WTC11 (cell line): Measurements from ENCODE around the gene CLDN3.

Source experiments
- ATF6 ChIP-seq: sonication (generic); formaldehyde crosslinking; IDR thresholded peaks from 2 replicates; pipeline ENCODE4 v1.8.1; 2023; ENCODE audit warnings: mild to moderate bottlenecking, missing genetic modification reagents
- CTCF ChIP-seq: fragments of 200-600 bp; IDR thresholded peaks from 2 replicates; pipeline ENCODE4 v1.8.0; 2022; ENCODE audit warnings: antibody characterized with exemption
- E2F5 ChIP-seq: sonication (generic); formaldehyde crosslinking; IDR thresholded peaks from 2 replicates; pipeline ENCODE4 v1.8.1; 2022; ENCODE audit warnings: mild to moderate bottlenecking, moderate library complexity, missing genetic modification reagents
- TEAD1 ChIP-seq: sonication (generic); formaldehyde crosslinking; IDR thresholded peaks from 2 replicates; pipeline ENCODE4 v1.8.0; 2022; ENCODE audit warnings: mild to moderate bottlenecking, missing genetic modification reagents

- TF ChIP-seq CTCF: no peak
- no peak for TF ChIP-seq ATF6 (CRISPR knock-in tag)
- no peak for TF ChIP-seq E2F5 (CRISPR knock-in tag)
- TF ChIP-seq TEAD1 (CRISPR knock-in tag): no peak
Observed at GRCh38 chr7:73737491-73738219, 32.4 kb downstream of the CLDN3 start.
